ENCODE data around the gene MYCBPAP. TPM values are rescaled to one million over a fixed set of nuclear protein-coding genes. Genes with fewer than 3 reads are reported as not detected.

Gene MYCBPAP
- total RNA-seq, 1 experiment from 2014 or later = not detected

DNA sequence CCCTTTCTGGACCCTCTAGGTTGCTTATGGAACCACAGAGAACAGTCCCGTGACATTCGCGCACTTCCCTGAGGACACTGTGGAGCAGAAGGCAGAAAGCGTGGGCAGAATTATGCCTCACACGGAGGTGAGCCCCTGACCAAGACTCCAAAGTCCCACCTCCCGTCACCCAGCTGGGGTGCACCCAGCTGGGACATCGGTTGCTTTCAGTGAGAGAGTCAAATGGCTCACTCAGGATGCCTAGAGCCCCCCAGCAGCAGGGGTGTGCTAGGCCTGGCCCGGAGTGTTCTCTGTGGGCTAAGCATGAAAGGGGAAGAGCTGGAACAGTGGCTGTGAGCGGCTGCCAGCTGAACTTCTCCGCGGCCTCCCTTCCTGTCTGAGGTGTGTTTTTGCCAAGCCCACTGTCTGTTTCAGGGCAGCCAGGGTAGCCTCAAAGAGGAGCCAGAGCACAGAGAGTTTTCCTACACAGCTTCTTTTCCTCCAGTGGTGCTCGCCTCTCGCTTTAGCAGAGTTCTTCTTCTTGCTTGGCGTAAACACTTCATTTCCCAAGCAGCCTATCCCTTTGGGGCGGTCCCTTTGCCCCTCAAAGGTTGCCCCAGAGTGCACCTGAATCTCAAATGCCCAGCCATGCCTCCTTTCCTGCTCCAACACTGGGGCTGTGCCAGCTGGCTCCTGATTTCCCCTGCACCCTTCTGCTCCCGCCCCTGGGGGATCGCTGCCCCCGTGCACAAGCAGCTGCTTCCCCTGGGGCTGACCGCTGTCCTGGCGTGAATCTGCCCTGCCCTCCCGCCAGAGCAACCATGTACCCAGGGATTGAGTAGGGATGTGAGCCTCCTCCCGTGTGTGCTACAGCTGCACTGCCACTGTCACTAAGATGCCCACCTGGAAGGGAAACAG, 37.0 kb upstream of the MYCBPAP start:
- ChIA-PET CTCF (no interaction called here), POLR2A (interaction anchor here (0.6 kb wide), 1 partner anchor 717 kb away, joined by 5 read pairs; no protein-coding TSS in a partner anchor), RAD21 (ENCODE audit: low non-redundant PET in 1 of 2, low total read pairs in 2 of 2, uncharacterized antibody in 2 of 2, unreplicated experiment in 2 of 2) (no interaction called here)
- H3K79me2 ChIP-seq (ENCODE audit: insufficient read depth, low read length) = no peaks in the 10 kb centered on the region
- H3K9me2 ChIP-seq (ENCODE audit: insufficient read depth) = no peaks in the 10 kb centered on the region
- no peak overlapping the region for H3K4me2 ChIP-seq (ENCODE audit: low read length)
- H2AFZ ChIP-seq (ENCODE audit: low read depth, low read length, poor library complexity, severe bottlenecking) = no peak overlapping the region
- no peaks in the 10 kb centered on the region for H3K9me3 ChIP-seq (ENCODE audit: control insufficient read depth in 1 of 2, insufficient read depth in 1 of 2, low read depth in 1 of 2, low read length in 2 of 2)
- H3K27ac ChIP-seq (ENCODE audit: low read depth, low read length) = no peak overlapping the region
- intact Hi-C loops (cut with micrococcal nuclease) = no loop called here
- ATAC-seq (no peak), DNase-seq (ENCODE audit: low read depth, low spot score) (no peak)
- no peaks in the 10 kb centered on the region for H4K20me1 ChIP-seq (ENCODE audit: insufficient read depth)
- peaks cover 4 to 10% of the 10 kb centered on the region in 2 experiments; a peak in 2 of 4 replicates for H3K4me1 ChIP-seq (ENCODE audit: control insufficient read depth in 1 of 2, insufficient read depth in 2 of 2, low read length in 2 of 2)
- H3K36me3 ChIP-seq (ENCODE audit: control insufficient read depth in 1 of 2, insufficient read depth in 2 of 2, low read length in 2 of 2) = no peaks in the 10 kb centered on the region
- H3K9ac ChIP-seq (ENCODE audit: low read length) = no peak overlapping the region
- no peaks in the 10 kb centered on the region for H3K27me3 ChIP-seq (ENCODE audit: insufficient read depth, low read length)
- no peak for TF ChIP-seq ELF1 (IDR thresholded peaks at IDR 0.05; ENCODE audit: borderline replicate concordance, low read depth)
- no peak for TF ChIP-seq EGR1 (IDR thresholded peaks at IDR 0.05; ENCODE audit: low read depth)
- TF ChIP-seq, protein P1, sequence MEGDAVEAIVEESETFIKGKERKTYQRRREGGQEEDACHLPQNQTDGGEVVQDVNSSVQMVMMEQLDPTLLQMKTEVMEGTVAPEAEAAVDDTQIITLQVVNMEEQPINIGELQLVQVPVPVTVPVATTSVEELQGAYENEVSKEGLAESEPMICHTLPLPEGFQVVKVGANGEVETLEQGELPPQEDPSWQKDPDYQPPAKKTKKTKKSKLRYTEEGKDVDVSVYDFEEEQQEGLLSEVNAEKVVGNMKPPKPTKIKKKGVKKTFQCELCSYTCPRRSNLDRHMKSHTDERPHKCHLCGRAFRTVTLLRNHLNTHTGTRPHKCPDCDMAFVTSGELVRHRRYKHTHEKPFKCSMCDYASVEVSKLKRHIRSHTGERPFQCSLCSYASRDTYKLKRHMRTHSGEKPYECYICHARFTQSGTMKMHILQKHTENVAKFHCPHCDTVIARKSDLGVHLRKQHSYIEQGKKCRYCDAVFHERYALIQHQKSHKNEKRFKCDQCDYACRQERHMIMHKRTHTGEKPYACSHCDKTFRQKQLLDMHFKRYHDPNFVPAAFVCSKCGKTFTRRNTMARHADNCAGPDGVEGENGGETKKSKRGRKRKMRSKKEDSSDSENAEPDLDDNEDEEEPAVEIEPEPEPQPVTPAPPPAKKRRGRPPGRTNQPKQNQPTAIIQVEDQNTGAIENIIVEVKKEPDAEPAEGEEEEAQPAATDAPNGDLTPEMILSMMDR (IDR thresholded peaks at IDR 0.05 in 2 of 3, conservative IDR thresholded peaks at IDR 0.05 in 1 of 3; ENCODE audit: borderline replicate concordance in 1 of 3, insufficient read depth in 1 of 3, low read depth in 2 of 3, low read length in 2 of 3) = no peak
- TF ChIP-seq POLR2A (IDR thresholded peaks at IDR 0.05; ENCODE audit: borderline replicate concordance, extremely low read depth, insufficient read depth, insufficient read length) = no peak
- no peak for TF ChIP-seq TCF7L2 (IDR thresholded peaks at IDR 0.05; ENCODE audit: borderline replicate concordance, extremely low read depth, insufficient read depth, insufficient read length)
- no peak for TF ChIP-seq SRF (IDR thresholded peaks at IDR 0.05; ENCODE audit: low read depth)
- TF ChIP-seq SP1 (IDR thresholded peaks at IDR 0.05; ENCODE audit: low read depth) = no peak
- no peak for TF ChIP-seq CEBPB (IDR thresholded peaks at IDR 0.05; ENCODE audit: low read depth)
- TF ChIP-seq, protein P2, sequence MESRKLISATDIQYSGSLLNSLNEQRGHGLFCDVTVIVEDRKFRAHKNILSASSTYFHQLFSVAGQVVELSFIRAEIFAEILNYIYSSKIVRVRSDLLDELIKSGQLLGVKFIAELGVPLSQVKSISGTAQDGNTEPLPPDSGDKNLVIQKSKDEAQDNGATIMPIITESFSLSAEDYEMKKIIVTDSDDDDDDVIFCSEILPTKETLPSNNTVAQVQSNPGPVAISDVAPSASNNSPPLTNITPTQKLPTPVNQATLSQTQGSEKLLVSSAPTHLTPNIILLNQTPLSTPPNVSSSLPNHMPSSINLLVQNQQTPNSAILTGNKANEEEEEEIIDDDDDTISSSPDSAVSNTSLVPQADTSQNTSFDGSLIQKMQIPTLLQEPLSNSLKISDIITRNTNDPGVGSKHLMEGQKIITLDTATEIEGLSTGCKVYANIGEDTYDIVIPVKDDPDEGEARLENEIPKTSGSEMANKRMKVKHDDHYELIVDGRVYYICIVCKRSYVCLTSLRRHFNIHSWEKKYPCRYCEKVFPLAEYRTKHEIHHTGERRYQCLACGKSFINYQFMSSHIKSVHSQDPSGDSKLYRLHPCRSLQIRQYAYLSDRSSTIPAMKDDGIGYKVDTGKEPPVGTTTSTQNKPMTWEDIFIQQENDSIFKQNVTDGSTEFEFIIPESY (IDR thresholded peaks at IDR 0.05; ENCODE audit: extremely low read depth, insufficient replicate concordance, low read length) = no peak
- no peak for TF ChIP-seq SIN3A (IDR thresholded peaks at IDR 0.05; ENCODE audit: low read depth)
- no peak for TF ChIP-seq POLR2AphosphoS5 (IDR thresholded peaks at IDR 0.05; ENCODE audit: low read depth, low read length)
- TF ChIP-seq RAD21 (IDR thresholded peaks at IDR 0.05; ENCODE audit: low read depth) = no peak
- no peak for TF ChIP-seq FOSL1 (IDR thresholded peaks at IDR 0.05; ENCODE audit: low read depth)
- TF ChIP-seq REST (IDR thresholded peaks at IDR 0.05; ENCODE audit: low read depth) = no peak
- no peak for TF ChIP-seq ZNF274 (IDR thresholded peaks at IDR 0.05; ENCODE audit: low read depth, low read length)
- TF ChIP-seq ZFX (IDR thresholded peaks at IDR 0.05) = no peak
- TF ChIP-seq, protein P3, sequence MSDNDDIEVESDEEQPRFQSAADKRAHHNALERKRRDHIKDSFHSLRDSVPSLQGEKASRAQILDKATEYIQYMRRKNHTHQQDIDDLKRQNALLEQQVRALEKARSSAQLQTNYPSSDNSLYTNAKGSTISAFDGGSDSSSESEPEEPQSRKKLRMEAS (IDR thresholded peaks at IDR 0.05) = no peak
- no peak overlapping the region for H3K4me3 ChIP-seq (replicated peaks in 1 of 2; ENCODE audit: low read depth in 1 of 2, low read length in 2 of 2)
- no TSS peak for BruUV-seq (replicated peaks)
